KG1 (cell line): ENCODE data around the gene MC5R.

Source experiments
- DNase-seq: peaks from one replicate; lab custom pipeline; 2025; lab: John Stamatoyannopoulos, UW

Gene MC5R

DNA sequence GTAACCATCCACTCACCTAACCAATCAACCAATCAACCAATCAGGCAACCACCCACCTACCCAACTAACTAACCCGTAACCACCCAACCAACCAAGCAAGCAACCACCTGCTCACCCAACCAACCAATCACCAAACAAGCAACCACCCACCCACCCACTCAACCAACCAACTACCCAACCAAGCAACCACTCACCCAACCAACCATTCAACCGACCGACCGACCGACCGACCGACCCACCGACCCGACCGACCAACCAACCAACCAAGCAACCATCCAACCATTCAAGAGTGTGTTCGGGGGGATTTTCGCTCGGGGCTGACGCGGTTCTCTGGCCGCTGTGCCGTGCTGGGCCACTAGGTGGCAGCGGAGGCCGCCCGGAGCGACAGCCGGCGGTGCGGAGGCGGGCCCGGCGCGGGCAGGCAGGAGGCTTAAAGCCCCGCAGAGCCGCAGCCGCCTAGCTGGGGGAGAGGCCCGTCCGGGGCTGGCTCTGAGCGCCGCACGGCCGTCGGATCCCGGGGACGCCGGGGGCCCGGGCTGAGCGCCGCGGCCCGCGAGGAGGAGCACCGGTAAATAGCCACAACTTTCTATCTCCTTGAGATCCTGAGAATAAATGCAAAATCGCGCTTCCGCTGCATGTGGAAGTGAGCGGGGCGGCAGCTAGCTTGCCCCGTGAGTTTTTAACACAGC is at the start of gene MC5R:
TSS of gene MC5R (plus strand) at position 443 of the 689 bp plus-strand sequence. CDS start 1,617 bp downstream, outside the sequence.
- DNase-seq, result peak; percentile 48

DNA sequence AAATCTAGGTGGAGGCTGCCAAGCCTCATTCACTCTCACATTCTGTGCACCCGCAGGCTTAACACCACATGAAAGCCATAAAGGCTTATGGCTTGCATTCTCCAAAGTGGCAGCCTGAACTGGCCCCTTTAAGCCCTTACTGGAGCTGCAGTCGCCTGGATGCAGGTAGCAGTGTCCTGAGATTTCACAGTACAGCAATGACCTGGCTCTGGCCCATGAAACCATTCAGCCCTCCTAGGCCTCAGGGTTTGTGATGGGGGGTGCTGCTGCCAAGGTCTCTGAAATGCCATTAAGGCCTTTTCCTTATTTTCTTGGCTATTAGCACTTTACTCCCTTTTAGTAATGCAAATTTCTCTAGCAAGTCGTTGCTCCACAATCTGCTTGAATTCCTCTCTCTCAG is 48.9 kb upstream of the MC5R start:
- no peak for DNase-seq

DNA sequence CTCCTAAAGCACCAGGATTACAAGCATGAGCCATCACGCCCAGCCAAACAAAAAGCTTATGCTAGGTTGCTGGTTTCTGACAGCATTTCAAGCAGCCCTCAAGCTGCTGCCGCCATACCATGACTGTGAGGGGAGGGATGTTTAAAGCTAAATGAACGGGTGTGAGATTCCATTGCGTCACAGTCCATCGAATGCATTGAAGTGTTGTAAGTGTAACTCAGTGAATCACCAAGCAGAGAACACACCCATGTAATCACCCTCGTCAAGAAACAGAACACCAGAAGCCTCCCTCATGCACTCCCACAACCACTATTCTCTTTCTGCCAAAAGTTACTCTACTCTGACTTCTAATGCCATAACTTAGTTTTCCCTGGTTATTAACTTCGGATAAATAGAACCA is 32.8 kb upstream of the MC5R start:
- no peak for DNase-seq

DNA sequence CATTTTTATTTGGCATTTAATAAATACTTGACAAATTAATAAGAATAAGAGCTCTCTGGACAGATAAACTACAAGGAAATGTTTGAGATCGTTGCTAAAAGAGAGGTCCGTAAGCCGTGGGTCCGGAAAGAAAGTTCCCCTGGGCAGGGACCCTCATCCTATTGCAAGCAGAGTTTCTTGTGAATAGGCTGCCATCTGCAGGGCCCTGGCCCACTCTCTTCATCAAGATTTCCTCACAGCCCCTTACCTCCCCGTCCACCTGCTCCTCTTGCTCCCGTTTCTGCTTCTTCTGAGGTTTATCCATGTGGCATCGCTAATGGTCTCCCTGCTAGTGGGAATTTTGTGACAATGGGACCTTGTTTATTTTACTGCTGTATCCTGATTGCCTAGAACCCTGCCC is 30.1 kb upstream of the MC5R start:
- DNase-seq, result no peak

DNA sequence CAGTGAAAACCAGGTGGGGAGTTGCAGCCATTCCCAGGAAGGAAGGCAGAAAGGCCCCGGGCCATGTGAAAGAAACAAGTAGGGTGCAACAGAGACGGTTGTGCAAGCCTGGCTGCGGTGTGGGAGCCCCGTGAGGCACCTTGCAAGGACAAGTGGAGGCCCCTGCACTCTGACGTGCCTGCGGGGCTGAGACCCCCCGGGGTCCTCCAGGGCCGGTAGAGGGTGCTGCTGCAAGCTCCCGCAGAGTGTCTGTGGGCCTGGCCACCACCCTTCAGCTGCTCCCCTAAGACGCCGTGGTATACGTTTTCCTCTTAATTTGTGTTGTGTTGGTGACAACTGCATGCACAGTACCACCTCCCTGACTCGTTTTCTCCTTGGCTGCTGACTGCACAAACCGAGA is 27.4 kb upstream of the MC5R start:
- DNase-seq, result no peak

DNA sequence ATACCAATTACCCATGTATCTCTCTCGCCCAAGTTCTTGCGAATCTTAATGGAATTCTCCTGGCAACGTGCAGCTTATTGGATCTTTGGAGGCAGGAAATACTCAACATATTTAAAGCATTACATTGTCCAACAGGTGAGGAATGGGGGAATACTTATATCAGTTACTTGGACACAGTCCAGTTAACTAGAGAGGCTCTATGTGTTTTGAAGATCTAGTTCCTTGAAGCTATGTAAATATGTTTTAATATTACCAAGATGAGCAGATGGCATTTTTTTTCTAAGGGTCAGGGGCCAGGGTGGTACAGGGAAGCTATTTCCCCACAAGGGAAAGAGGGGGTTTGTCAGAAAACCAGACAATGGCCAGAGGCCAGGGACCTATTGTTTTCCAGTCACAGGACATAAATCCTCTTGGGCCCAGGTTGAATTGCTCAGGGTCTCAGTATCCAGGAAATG is 26.8 kb upstream of the MC5R start:
- DNase-seq, result no peak

DNA sequence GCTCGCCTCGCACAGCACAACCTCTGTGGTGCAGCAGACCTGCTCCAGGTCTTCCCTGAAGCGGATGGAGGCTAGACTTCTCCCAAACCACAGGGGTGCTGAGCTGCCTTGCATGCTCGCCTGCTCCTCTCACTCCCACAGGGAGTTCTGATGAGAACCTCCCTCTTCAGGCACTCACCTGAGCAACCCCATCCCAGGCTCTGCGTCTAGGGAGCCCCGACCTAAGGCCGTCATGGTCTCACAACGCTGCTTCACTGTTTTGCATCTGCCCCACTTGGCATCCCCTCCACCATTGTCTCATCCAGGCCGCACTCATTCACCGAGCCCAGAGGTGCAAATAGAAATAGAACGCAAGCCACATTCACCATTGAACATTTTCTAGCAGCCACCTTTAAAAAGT is 24.6 kb upstream of the MC5R start:
- DNase-seq, result no peak

DNA sequence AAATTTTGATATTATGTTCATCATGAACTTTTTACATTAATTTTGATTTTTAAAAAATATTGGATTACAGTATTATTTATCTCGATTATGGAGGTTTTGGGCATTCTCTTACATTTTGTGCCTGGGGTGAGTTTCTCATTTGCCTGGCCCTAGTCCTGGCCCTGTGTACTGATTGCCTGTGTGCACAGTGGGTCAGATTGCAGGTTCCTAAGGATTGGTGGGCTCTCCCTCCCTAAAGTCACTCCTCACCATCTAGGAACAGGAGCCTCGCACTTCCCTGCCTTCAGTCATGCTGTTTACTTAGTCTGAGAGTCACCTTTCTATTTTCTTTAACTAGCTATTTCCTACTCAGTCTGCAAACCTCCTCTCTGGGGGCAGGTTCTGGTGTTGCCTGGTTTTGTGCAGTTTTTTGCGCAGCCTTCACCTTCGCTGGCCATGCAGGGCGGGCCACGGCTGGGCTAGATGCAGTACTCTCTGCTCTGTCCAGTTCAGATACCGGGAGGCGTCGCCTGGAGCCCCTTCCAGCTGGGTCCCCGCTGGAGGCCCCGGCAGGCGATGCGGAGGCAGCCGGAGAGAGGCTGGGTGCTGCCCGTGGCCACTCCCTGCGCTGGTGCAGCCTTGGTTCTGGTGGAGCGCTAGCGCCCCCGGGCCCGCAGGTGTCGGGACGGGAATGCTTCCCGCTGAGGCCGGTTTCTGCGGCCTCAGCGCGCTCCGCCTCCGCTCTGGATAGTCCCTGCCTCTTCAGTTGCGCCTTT is 23.3 kb upstream of the MC5R start:
- no peak for DNase-seq

DNA sequence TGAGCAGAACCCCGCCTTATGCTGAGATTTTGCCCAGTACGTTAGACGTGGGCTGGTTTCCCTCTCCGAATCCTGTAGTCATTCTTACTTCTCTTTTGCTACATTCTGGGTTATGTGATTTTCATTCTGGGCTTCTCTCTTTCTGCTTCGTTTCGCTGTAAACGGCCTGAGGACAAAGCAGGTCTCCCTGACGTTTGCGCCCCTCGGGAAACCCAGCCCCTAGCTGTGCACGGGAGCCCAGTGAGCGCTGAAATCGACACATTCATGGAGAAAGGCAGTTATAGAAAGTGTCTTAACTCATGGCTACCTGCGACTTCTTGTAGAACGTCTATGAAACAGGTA is 22.7 kb upstream of the MC5R start:
- no peak for DNase-seq

DNA sequence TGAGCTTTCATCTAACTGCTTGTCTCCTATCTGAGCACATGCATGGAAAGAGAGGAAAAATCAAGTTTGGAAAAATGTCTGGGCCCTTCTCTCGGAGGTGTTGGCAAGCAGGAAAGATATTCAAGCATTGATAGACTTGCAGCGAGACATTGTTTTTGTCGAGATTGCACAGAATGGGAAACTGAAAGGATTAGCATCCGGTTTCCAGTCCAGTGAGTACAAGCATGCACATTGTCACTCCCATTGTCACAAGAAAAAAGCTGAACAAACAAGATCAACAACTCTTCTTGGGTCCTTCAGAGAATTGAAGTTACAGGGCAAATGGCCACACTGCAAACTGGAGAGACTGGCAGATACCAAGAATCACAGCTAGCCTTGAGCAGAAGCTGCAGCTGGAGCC is 19.6 kb upstream of the MC5R start:
- DNase-seq, result no peak

DNA sequence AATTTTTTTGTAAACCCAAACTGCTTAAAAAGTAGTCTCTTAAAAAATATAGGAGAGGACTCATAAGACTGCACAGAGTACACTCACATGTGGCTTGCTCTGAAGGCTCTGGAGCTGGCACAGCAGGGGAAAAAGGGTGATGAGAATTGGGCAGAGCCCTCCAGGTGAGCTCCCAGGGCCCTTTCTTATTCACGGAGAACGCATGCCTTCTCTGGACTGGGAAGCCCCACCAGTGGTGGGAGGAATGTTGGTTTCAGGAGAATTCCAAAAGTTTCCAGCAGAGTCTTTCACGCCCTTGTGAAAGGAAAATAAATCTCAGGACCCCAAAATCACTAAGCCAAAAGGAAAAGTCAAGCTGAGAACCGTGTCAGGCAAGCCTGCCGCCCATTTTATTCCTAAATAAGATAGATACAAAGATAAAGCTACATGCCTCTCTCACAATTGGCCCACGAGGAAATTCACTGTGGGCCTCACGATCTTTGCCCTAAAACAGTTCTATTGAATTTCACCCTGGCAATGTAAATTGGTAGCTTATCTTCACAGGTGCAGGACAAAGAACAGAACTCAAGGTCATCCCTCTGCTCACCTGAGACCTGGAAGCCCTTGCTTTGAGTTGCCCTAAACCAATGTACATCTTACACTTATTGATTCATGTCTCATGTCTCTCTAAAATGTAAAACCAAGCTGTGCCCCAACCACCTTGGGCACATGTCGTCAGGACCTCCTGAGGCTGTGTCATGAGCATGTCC is 15.5 kb upstream of the MC5R start:
- no peak for DNase-seq

DNA sequence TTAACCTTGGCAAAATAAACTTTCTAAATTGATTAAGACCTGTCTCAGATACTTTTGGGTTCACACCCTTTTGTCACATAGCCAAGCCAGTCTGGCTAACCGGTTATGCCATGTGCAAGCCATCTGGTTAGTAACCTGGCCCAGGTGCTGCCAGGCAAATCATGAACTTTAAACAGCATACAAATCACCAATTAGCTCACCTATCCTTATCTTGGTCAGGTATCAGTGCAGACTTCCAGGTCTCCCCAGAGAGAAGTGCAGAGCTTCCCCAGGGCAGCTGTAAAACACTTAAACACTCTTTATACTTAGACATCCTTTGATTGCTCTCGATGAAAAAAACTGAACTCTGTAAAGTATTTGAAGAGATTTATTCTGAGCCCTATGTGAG is 14.9 kb upstream of the MC5R start:
- DNase-seq, result no peak

DNA sequence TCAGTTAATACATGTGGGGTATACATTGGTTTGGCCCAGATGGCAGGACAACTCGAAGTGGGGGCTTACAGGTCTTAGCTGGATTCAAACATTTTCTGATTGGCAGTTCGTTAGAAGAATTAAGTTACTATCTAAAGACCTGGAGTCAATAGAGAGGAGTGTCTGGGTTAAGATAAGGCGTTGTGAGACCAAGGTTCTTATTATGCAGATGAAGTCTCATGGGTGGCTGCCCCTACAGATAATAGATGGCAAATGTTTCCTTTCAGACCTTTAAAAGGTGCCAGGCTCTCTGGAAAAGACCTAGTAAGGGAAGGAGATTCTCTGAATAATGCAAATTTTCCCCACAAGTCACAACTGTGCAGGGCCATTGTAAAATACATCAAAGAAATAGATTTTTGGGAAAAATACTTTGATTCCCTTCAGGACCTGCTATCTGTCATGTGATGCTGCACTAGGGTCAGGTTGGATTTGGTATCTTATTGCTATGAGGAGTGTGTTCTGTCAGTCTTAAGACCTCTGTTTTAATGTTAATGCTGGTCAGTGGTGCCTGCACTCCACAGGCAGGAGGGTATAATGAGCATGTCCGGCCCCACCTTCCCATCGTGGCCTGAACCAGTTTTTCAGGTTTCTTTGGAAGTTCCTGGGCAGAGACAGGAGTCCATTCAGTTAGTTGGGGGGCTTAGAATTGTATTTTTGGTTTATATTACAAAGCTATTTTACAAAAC is 14.3 kb upstream of the MC5R start:
- DNase-seq, result no peak

DNA sequence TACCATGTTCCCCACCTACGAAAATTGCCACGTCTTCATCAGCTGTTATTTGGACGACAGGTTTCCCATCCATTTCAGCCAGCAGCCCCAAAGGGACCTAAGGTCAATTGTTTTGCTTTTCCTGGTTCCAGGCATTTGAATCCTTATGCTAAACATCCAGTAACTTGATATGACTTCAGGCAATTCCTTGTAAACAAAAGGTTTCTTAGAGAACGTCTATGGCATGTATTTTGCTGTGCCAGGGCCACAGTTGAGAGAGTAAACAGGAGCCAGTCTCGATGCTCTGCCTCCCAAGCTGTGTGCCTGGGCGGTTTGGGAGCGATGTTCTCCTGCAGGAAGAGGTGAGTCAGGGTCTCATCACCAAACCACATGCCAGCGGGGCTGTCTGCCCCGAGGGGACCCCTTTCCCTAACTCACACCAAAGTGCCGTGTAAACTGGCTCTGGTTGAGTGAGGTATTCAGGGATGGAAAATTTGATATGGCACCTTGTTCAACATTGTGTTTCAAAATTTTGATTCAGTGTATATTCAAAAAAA is 12.9 kb upstream of the MC5R start:
- no peak for DNase-seq

DNA sequence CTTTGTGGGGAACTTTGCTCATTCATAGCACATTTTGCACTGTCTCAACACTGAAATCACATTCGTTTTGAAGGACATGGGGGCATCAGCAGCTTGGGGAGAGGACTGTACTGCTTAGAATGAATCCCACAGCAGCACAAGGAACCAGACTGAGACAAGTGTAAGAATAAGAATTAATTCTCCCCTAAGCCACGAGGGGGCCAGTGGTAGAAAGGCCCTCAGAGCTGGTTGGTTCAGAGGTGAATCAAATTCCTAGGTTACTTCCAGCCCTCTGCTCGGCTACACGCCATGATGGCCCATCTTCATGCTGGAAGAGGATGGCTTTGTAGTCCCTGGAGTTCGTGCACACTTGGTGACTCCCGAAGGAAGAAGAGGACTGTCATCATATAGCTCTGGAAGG is 12.0 kb upstream of the MC5R start:
- DNase-seq, result no peak

DNA sequence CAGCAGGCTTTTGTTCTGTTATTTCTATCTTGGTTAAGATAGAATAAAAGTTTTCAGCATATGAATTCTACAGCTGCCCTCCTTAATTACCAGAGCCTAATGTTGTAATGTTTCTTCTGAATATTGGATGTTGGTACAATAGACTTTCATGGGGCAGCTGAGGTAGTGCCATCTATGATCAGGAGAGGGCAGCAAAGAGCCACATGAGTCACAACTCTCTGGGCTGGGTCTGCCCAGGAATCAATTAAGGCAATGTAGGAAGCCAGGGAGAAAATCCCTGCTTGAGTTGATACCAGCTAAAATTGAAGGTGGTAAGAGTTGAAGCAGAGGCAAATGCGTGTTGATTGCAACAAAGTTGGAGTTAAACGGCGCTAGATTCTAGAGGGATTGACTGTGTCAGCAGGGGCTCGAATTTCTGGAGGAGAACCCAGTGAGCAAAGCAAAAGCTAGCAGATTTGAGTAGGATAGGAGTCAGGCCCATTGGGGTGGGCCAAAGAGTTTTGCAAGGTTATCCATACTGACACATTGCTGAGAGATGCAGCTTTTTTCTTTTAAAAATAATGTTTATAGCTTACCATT is 10.6 kb upstream of the MC5R start:
- no peak for DNase-seq

DNA sequence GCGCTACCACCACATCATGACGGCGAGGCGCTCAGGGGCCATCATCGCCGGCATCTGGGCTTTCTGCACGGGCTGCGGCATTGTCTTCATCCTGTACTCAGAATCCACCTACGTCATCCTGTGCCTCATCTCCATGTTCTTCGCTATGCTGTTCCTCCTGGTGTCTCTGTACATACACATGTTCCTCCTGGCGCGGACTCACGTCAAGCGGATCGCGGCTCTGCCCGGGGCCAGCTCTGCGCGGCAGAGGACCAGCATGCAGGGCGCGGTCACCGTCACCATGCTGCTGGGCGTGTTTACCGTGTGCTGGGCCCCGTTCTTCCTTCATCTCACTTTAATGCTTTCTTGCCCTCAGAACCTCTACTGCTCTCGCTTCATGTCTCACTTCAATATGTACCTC is 2.3 kb downstream of the MC5R start:
- DNase-seq, result no peak

DNA sequence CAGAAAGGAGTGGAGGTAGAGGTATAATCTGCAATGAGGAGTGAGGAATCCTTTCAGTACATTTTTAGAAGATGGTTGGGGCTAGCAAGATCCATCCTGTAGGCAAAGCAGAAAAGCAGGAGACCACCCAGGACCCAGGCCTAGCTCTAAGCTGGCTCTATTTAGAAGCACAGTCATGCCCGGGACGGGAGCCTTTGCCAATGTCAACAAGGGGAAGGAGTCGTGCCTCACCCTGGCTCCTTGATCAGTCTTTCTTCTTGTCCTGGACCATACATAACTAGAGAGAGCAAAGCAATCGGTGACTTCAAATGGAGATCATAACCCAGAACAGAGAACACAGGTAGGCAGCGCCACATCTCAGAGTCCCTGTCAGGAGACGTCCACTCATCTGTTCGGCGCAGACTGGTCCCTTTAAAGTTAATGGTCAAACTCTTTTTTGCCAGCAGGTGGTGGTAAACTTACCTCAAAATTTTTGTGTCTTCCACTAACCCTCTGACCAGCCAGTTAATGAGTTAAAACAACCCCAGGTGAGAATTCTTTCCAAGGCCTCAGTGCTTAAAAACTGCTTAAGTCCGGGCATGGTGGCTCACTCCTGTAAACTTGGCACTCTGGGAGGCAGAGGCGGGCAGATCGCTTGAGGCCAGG is 8.0 kb downstream of the MC5R start:
- no peak for DNase-seq

DNA sequence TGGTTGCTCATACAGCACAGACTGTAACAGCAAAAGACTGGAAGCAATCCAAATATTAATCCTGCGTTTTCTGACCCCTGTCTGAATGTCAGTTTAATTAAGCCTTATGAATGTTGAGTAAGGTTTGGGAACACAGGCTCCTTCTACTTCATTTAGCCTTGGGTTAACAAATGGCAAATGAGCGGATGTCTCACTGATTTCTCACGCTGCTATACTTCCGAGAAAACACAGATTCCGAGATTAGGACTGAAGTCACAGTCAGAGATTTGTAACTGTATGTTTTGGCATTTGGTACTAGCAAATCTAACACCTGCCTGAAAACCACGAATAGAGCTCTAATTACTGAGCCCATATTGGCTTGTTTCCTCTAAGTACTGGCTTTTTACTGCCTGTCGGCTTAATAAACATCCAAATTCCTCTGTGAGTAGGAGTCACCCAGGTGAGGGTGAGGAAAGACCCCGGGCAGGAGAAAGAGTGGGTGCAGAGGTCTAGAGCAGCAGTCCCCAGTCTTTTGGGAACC is 10.6 kb downstream of the MC5R start:
- no peak for DNase-seq

DNA sequence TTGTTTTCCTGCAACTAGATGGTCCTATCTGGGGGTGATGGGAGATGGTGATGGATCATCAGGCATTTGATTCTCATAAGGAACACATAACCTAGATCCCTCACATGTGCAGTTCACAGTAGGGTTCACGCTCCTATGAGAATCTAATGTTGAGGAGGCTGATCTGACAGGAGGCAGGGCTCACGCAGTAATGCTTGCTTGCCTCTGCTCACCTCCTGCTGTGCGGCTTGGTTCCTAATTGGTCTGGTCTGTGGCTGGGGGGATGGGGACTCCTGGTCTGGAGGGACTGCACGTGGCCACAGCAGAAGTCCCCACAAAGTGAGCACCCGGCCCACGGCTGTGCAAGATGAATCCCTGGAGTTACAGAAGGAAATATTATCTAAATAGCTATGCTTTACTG is 11.3 kb downstream of the MC5R start:
- DNase-seq, result no peak

DNA sequence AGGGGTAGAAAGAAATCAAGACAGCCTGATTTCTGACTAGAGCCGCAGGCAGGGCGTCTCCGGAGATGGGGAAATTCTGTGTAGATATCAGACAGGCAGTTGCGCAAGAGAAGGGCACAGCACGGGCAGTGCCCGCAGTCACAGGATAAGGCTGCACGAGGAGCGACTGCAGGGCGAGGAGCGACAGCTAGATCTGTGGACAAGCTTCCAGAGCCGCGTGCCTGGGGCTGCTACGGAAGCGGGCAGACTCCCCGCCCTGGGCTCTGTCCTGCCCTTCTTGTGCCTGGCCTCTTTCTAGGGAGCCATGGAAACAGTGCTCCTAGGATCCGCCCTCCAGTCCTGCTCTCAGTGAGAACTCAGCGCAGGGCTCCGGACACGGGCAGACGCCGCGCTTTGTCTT is 12.6 kb downstream of the MC5R start:
- DNase-seq, result no peak
